Middle frontal gyrus (tissue), 1 donor: ENCODE data around the gene IFTAP.
"Not testable (repeated sequence)": the region's sequence is repeated elsewhere in the genome, so short reads cannot be mapped to it uniquely, and the experiment has no call there.

Source experiments
- DNase-seq: peaks from one replicate; pipeline ENCODE4 v3.0.0-alpha.2; 2015; ENCODE audit warnings: low spot score; ENCODE audit errors: extremely low spot score

IFTAP gene

GRCh38 chr11:36635066-36635862 lies 41.0 kb downstream of the IFTAP start:
- DNase-seq = no peak

GRCh38 chr11:36638556-36638955 lies 44.3 kb downstream of the IFTAP start:
- DNase-seq = no peak

GRCh38 chr11:36657610-36658267 lies 63.4 kb downstream of the IFTAP start:
- DNase-seq = no peak

GRCh38 chr11:36661359-36661758 lies 67.1 kb downstream of the IFTAP start:
- not testable (repeated sequence) for DNase-seq

GRCh38 chr11:36672815-36673450 lies 78.6 kb downstream of the IFTAP start:
- DNase-seq = peak; percentile 18

GRCh38 chr11:36679547-36679946 lies 85.2 kb downstream of the IFTAP start:
- DNase-seq = not testable (repeated sequence)

- DNase-seq = no peak
Measured at GRCh38 chr11:36683818-36684217, 89.5 kb downstream of the IFTAP start.

- DNase-seq = no peak
Measured at GRCh38 chr11:36684840-36685801, 90.8 kb downstream of the IFTAP start.

GRCh38 chr11:36688132-36688531 lies 93.8 kb downstream of the IFTAP start:
- DNase-seq = no peak

GRCh38 chr11:36688571-36689291 lies 94.4 kb downstream of the IFTAP start:
- no peak for DNase-seq

GRCh38 chr11:36689442-36689841 lies 95.1 kb downstream of the IFTAP start:
- no peak for DNase-seq

- DNase-seq = no peak
Measured at GRCh38 chr11:36692704-36693103, 98.4 kb downstream of the IFTAP start.

GRCh38 chr11:36693139-36693843 lies 99.0 kb downstream of the IFTAP start:
- DNase-seq = no peak

GRCh38 chr11:36695111-36695510 lies 100.8 kb downstream of the IFTAP start:
- DNase-seq = no peak

- no peak for DNase-seq
Measured at GRCh38 chr11:36695571-36695970, 101.3 kb downstream of the IFTAP start.

GRCh38 chr11:36696550-36696949 lies 102.2 kb downstream of the IFTAP start:
- no peak for DNase-seq

GRCh38 chr11:36699271-36699670 lies 105.0 kb downstream of the IFTAP start:
- no peak for DNase-seq

GRCh38 chr11:36700246-36700645 lies 105.9 kb downstream of the IFTAP start:
- no peak for DNase-seq

GRCh38 chr11:36702330-36703054 lies 108.2 kb downstream of the IFTAP start:
- peak; percentile 19 for DNase-seq
